HUDEP-2 (cell line): ENCODE results near the gene RFPL4AL1.
"Not testable (repeated sequence)": the region's sequence is repeated elsewhere in the genome, so short reads cannot be mapped to it uniquely, and the experiment has no call there.

Source experiments
- DNase-seq, 76 experiments: peaks; one replicate each; lab custom pipeline; 2025; ENCODE audit not compliant: unreplicated experiment in 76 of 76; lab: John Stamatoyannopoulos, UW

RFPL4AL1 gene

DNA sequence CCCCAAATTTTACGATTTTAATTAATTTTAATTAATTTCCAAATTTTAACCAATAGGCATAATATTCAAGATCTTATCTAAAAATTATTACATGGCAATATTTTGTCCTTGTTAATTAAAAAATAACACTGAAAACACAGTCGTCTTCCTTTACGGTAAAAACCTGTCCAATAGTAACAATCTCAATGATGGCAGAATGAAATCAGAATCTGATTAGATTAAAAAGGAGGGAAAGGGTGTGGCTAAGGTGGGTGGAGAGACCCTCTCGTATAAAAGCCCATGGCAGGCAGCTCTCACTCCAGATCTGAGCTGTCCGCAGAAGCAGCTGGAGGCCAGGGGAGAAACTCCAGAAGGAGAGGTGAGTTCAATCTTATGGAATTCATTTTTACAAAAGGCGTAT lies at the start of gene RFPL4AL1:
RFPL4AL1 (plus strand) TSS at position 301 of the 400 bp plus-strand sequence. CDS start 2,687 bp downstream, outside the sequence.
- not testable (repeated sequence) for DNase-seq

DNA sequence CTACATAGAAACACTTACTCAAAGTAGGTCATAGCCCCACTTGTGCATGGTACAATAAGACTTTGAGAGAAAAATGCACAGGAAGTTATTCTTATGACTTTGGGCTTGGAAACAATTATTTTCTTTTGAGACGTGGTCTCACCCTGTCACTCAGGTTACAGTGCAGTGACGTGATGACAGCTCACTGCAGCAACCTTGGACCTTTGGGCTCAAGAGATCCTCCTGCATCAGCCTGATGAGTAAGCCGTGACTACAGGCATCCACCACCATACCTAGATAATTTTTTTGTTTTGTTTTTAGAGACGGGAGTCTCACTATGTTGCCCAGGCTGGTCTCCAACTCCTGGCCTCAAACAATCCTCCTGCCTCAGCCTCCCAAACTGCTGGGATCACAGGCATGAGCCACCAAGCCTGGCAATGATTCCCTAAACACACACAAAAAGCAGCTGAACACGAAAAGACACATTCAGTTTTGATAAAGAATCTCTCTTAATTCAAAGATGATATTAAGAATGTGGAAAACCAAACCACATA lies 48.6 kb upstream of the RFPL4AL1 start:
- DNase-seq: no peak

DNA sequence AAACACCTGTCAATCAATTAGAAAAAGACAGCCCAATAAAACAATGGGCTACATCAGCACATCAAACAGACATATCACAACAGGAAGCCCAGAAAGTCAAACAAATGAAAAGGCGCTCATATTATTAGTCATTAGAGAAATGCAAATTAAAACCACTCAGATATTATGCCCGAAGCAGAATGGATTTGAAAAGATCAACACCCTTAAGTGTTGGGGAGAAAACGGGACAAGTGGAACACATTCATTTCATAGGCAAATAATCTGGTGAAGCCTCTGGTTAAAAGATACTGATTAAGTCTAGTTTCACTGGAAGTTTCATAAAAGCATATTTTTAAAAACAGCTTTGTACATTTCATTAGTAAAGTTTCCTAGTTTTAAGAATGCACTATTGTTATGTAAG lies 48.1 kb upstream of the RFPL4AL1 start:
- DNase-seq: no peak

DNA sequence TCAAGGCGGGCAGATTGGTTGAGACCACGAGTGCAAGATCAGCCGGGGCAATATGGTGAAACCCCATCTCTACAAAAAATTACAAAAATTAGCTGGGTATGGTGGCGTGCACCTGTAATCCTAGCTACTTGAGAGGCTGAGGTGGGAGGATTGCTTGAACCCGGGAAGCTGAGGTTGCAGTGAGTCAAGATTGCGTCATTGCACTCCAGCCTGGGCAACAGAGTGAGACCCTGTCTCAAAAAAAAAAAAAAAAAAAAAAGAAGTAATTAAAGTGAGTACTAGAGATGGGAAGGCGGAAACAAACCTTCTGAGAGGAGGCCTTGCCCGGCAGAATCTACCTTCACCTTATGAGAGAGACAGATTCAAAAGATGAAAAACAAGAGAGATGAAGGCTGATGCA lies 45.4 kb upstream of the RFPL4AL1 start:
- no peak for DNase-seq

DNA sequence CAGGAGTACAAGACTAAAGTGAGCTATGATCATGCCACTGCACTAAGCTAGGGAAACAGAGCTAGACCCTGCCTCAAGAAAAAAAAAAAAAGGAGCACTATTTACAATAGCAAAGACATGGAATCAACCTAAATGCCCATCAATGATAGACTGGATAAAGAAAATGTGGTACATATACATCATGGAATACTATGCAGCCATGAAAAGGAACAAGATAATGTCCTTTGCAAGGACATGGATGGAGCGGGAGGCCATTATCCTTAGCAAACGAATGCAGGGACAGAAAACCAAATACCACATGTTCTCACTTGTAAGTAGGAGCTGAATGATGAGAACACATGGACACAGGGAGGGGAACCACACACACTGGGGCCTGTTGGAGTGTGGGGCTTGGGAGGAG lies 38.5 kb upstream of the RFPL4AL1 start:
- DNase-seq: not testable (repeated sequence)

DNA sequence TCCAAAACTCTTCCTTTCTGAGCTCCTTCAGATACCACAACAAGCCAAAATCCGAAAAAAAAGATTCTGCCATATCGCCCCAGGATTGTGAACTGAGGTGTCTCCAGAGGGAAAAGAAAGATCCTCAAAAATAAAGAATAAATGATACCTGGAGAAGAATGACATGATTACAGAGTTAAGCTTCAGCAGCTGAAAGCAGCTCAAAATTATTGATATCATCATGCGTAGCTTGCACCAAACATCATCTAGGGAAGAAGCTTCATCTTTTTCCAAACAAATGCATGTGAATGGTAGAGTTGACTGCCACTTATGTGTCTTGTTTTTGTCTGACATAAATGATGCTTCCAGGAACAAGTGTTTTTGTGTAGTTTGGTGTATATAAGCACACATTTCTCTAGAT lies 30.6 kb upstream of the RFPL4AL1 start, which contains the start of gene NLRP9:
NLRP9 (minus strand) TSS at position 101 of the 400 bp plus-strand sequence; CDS start at position 73, 28 bp downstream.
- DNase-seq: no peak

DNA sequence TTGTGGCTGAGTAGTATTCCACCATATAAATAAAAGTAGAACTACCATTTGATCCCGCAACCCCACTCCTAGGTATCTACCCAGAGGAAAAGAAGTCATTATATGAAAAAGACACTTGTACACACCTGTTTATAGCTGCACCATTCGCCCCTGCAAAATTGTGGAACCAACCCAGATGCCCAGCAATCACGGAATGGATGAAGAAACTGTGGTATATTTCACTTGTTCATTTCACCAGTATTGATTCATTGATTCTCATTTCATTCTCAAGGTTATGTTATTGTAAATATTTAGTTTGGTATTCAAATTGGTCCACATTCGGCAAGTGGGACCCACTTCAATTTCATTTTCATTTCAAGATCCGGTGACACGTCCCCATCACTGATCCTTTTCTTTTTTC lies 18.2 kb upstream of the RFPL4AL1 start:
- no peak for DNase-seq

DNA sequence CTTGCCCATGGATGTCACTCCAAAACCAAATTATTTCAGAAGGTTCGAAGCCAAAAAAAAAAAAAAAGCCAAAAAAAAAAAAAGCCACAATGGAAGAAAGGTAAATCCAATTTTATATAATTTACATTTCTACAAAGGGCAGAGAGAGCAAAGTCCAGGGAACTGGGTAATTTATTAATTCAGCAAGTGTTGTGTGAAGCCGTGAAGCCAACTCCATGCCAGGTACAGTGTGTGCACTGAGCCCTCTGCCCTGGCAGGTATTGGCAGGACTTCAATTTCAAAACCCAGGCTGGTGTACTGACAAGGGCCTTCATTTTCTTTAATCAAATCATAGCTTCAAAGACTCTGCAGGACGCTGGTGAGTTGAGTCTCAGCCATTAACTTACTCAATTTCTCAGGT lies 15.5 kb upstream of the RFPL4AL1 start:
- no peak for DNase-seq

DNA sequence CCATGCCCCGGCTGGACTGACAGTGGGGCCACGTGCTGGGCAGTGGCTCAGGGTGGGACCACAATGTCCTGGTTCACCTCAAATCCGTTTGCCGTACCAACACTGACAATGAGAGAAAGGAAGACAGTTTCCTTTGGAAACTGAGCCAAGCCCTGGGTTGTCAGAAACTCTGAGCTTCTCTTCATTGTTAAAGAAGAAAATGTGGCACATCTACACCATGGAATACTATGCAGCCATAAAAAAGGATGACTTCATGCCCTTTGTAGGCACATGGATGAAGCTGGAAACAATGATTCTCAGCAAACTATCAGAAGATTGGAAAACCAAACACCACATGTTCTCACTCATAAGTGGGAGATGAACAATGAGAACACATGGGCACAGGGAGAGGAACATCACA lies 12.1 kb upstream of the RFPL4AL1 start:
- DNase-seq: not testable (repeated sequence)

DNA sequence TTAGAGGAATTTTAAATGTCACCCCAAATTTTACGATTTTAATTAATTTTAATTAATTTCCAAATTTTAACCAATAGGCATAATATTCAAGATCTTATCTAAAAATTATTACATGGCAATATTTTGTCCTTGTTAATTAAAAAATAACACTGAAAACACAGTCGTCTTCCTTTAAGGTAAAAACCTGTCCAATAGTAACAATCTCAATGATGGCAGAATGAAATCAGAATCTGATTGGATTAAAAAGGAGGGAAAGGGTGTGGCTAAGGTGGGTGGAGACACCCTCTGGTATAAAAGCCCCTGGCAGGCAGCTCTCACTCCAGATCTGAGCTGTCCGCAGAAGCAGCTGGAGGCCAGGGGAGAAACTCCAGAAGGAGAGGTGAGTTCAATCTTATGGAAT lies 10.1 kb upstream of the RFPL4AL1 start, which contains the start of gene RFPL4A:
RFPL4A (plus strand) TSS at position 301 of the 400 bp plus-strand sequence. CDS start 2,704 bp downstream, outside the sequence.
- DNase-seq: not testable (repeated sequence)

DNA sequence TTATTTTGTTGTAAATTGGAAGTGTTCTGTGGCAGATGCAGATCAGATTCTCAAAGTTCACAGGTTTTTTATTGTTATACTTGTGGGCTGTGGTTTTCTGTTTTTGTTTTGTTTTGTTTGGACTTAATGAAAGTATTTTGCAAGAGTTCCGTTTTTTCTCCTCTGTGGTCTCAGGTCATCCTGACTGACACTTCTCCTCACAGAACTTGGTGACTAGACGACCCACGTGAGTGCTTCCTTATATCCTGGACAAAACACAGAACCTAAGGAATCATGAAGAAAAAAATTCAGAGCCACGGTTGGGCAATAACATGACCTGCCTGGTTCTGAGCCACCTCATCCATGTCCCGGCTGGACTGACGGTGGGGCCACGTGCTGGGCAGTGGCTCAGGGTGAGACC lies 2.5 kb upstream of the RFPL4AL1 start:
- DNase-seq: no peak

DNA sequence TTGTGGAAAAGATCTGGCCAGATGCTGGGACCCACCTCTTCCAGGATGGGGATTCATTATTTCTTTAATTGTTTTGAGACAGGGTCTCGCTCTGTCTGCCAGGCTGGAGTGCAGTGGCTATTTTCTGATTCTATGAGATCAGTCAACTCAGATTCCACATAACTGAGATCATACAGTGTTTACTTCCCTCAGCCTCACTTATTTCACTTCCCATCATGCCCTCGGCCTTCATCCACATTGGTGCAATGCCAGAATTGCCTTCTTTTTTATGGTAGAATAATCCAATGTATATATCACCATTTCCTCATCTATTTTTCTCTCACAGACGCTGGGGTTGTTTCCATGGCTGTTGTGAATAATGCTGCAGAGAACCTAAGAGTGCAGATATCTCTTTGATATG lies 714 bp downstream of the RFPL4AL1 start:
- DNase-seq: not testable (repeated sequence)

DNA sequence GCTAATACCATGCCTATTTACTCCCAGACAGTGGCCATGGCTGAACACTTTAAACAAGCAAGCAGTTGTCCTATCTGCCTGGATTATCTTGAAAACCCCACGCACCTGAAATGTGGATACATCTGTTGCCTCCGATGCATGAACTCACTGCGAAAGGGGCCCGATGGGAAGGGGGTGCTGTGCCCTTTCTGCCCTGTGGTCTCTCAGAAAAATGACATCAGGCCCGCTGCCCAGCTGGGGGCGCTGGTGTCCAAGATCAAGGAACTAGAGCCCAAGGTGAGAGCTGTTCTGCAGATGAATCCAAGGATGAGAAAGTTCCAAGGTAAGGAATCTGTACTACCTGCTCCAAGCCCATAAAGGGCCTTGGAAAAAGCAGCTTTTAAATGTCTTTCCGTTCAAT lies 8.6 kb downstream of the RFPL4AL1 start:
- DNase-seq: peak in 23 of 76 experiments; percentile 2 to 59 (median 16)

DNA sequence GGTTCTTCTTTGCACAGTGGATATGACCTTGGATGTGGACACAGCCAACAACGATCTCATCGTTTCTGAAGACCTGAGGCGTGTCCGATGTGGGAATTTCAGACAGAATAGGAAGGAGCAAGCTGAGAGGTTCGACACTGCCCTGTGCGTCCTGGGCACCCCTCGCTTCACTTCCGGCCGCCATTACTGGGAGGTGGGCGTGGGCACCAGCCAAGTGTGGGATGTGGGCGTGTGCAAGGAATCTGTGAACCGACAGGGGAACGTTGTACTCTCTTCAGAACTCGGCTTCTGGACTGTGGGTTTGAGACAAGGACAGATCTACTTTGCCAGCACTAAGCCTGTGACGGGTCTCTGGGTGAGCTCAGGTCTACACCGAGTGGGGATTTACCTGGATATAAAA lies 9.4 kb downstream of the RFPL4AL1 start:
- DNase-seq: no peak

DNA sequence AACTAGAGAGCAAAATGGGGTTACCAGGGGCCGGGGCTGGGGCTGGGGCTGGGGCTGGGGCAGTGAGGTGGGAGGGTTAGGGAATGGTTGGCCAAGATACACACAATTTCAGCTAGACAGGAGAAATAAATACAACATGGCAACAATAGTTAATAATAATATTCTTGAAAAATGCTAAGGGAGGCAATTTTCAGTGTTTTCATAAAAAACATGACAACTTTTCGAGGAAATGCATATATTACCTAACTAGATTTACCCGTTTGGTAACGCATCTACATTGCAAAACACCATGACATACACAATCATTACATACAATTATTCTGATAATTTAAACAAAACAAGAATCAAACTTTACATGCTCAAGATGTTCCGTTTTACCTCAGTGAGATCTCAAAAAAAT lies 12.2 kb downstream of the RFPL4AL1 start:
- DNase-seq: no peak

DNA sequence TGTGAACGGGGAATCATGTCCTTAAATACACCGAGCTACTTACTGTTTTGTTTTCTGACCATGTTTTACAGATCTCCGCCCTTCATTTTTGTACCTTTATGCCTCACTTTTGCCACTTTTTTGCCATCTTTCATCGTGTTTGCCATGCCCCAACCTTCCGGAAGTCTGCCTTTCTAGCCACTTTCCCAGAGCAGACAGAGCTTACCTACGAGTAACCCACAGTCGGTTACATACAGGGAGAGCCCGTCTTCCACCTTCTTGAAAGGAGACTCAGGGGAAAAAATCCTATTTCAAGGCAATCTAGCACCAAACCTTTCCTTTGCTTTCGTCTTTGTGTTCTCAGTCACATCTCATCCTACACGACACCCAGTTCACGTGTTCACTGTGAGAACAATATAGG lies 26.1 kb downstream of the RFPL4AL1 start:
- no peak for DNase-seq

DNA sequence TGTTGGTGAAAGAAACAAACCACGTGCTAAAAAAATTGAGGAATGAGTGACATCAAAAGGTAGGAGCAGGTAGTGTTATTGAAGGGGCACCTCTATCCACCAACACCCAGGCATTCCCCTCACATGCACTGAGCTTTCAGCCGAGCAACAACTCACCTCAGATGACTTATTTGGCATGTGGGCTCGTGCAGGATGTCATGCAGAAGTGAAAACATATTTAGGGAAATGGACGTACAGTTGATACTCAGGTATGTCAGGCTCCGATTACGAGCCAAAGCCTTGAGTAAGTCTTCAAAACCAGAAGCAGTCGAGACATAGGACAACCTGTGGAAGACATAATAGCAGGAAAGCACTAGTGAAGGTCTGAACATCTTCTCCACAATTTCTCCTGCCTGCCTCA lies 32.5 kb downstream of the RFPL4AL1 start:
- no peak for DNase-seq

DNA sequence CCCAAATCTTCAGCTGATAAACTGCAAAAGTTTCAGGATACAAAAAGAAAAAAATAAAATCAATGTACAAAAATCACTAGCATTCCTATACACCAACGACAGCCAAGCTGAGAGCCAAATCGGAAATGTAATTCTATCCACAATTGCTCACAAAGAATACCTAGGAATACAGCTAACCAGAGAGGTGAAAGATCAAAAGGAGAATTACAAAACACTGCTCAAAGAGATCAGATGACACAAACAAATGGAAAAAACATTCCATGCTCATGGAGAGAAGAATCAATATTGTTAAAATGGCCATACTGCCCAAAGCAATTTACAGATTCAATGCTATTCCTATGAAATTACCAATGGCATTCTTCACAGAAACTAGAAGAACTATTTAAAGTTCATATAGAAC lies 33.4 kb downstream of the RFPL4AL1 start:
- no peak for DNase-seq

DNA sequence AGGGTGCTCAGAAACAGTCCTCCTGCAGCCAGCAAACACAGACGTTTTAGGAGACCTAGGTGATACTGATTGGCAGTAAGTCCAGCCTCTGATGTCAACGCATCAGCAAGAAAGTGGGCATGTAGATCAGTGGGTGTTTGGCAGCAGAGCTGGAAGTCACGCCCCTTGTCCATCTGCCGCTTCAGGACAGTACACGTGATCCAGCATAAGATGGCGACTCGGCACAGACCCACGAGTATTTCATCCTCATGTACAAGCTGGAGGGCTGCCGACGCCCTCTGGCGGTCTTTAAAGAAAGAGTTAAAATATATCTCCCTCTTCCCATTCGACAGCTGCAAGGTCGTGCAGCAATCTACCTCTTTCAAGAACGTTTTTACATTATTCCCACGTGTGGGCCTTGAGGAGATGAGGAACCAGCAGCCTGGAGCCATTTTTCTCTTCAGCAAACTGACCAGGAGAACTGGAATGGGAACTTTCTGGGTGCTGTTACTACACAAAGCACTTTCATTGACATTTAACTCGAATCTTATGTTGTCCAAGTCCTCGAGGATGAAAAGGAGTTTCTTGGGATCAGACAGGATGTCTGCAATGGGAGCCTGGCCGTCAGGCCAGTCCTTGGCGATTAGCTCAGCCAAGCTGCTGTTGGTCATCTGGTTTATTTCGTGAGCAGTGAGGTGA lies 40.6 kb downstream of the RFPL4AL1 start:
- peak in 70 of 76 experiments; percentile 15 to 80 (median 57) for DNase-seq

DNA sequence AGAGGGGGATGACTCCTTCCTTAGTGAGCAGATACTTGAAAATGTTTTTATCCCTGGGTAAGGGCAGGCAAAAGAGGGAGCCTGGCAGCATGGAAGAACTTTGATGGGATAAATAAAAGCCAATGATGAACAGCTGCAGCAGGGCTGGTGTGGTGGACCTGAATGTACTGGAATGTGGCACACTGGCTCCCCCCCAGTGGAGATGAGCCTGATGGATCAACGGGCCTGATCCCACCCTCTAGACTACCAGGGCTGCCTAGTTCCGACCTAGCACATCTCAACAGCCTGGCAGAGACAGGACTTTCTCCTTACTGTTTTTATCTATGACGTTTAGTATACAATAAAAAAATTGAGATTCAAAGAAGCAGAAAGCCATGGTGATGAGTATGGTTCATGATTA lies 42.4 kb downstream of the RFPL4AL1 start:
- no peak for DNase-seq

DNA sequence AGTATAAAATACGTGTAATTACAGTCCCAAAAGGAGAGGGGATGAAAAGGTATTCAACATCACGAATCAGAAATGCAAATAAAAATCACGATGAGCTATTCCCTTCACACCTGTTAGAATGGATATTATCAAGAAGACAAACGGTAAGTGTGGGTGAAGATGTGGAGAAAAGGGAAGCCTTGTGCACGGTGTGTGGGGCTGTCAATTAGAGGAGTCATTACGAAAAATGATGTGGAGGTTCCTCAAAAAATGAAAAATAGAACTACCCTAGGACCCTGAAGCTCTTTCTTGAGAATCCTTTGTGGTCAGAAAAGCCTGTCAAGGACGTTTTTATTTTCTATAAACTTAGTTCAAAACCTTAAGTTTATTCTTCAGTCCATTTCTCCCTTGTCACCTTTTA lies 43.5 kb downstream of the RFPL4AL1 start:
- no peak for DNase-seq

DNA sequence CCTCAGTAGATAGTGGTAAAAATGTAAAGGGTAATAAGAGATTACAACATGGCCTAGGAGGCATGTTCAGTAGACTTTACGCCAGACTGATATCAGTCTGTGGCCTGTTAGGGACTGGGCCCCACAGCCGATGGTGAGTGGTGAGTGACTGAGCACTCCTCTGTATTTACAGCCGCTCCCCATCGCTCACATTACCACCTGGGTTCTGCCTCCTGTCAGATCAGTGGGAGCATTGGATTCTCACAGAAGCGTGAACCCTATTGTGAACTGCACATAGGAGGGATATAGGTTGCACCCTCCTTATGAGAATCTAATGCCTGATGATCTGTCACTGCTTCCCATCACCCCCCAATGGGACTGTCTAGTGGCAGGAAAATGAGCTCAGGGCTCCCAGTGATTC lies 45.0 kb downstream of the RFPL4AL1 start:
- DNase-seq: no peak
